Measurements from ENCODE around the gene IGFBP5.

The IGFBP5 gene

GRCh38 chr2:216692636-216693413 is 2.5 kb downstream of the IGFBP5 start:
- DNase-seq = peak; percentile 73
- TF ChIP-seq, protein P1, sequence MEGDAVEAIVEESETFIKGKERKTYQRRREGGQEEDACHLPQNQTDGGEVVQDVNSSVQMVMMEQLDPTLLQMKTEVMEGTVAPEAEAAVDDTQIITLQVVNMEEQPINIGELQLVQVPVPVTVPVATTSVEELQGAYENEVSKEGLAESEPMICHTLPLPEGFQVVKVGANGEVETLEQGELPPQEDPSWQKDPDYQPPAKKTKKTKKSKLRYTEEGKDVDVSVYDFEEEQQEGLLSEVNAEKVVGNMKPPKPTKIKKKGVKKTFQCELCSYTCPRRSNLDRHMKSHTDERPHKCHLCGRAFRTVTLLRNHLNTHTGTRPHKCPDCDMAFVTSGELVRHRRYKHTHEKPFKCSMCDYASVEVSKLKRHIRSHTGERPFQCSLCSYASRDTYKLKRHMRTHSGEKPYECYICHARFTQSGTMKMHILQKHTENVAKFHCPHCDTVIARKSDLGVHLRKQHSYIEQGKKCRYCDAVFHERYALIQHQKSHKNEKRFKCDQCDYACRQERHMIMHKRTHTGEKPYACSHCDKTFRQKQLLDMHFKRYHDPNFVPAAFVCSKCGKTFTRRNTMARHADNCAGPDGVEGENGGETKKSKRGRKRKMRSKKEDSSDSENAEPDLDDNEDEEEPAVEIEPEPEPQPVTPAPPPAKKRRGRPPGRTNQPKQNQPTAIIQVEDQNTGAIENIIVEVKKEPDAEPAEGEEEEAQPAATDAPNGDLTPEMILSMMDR (IDR thresholded peaks at IDR 0.05; ENCODE audit: low read depth, low read length, missing control alignments) = no peak
- in situ Hi-C loops (cut with HindIII; ENCODE audit: low pct_ligation_motif_present, low sequenced_read_pairs) = loop anchor here (25.0 kb wide), 1 partner anchor 819 kb away; no protein-coding TSS in a partner anchor
- Histone ChIP-seq H3K27me3 (replicated peaks) (no peaks in the 10 kb centered on the region), H3K27ac (no peak overlapping the region), H3K4me3 (ENCODE audit: low read depth, low read length) (peak overlapping the region; percentile 50), H3K36me3 (replicated peaks) (no peaks in the 10 kb centered on the region)

- in situ Hi-C loops (cut with HindIII; ENCODE audit: low pct_ligation_motif_present, low sequenced_read_pairs) = loop anchor here (25.0 kb wide), 1 partner anchor 821 kb away; no protein-coding TSS in a partner anchor
- Histone ChIP-seq H3K4me3 (ENCODE audit: low read depth, low read length) (peak overlapping the region; percentile 41), H3K27me3 (replicated peaks) (no peaks in the 10 kb centered on the region), H3K36me3 (replicated peaks) (no peaks in the 10 kb centered on the region), H3K27ac (no peak overlapping the region)
- TF ChIP-seq, protein P1 (IDR thresholded peaks at IDR 0.05; ENCODE audit: low read depth, low read length, missing control alignments) = no peak
- peak; percentile 79 for DNase-seq
Measured at GRCh38 chr2:216690853-216691741, 4.3 kb downstream of the IGFBP5 start.

DNA sequence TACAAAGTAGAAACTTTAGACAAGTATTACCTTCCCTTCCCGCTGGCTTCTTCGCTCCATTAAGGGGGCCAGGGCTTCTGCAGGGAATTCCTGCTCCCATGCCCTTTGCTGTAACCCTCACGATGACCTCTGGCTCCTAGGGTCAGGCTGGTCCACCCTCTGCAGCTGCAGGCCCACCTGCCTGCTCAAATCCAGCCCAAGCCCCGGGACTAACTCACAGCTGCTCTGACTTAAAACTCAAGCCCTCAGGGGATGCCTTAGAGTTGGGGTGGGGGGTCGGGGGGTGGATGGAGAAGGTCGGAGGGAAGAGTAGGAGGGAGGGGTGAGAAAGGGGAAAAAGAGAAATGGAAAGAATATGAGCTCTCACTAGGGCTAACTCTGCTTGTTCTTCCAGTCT is 4.9 kb downstream of the IGFBP5 start:
- no peak for DNase-seq
- TF ChIP-seq, protein P1 (IDR thresholded peaks at IDR 0.05; ENCODE audit: low read depth, low read length, missing control alignments) = no peak
- no peak overlapping the region for H3K4me3 ChIP-seq (ENCODE audit: low read depth, low read length)
- H3K27ac ChIP-seq = no peak overlapping the region
- in situ Hi-C loops (cut with HindIII; ENCODE audit: low pct_ligation_motif_present, low sequenced_read_pairs) = loop anchor here (25.0 kb wide), 1 partner anchor 822 kb away; no protein-coding TSS in a partner anchor
- no peaks in the 10 kb centered on the region for H3K36me3 ChIP-seq (replicated peaks)
- no peaks in the 10 kb centered on the region for H3K27me3 ChIP-seq (replicated peaks)

- DNase-seq = no peak
- H3K27me3 ChIP-seq (replicated peaks) = no peaks in the 10 kb centered on the region
- no peaks in the 10 kb centered on the region for H3K36me3 ChIP-seq (replicated peaks)
- H3K4me3 ChIP-seq (ENCODE audit: low read depth, low read length) = no peak overlapping the region
- in situ Hi-C loops (cut with HindIII; ENCODE audit: low pct_ligation_motif_present, low sequenced_read_pairs) = loop anchor here (25.0 kb wide), 1 partner anchor 823 kb away; no protein-coding TSS in a partner anchor
- TF ChIP-seq, protein P1 (IDR thresholded peaks at IDR 0.05; ENCODE audit: low read depth, low read length, missing control alignments) = no peak
- no peak overlapping the region for H3K27ac ChIP-seq
Measured at GRCh38 chr2:216689397-216689796, 6.0 kb downstream of the IGFBP5 start.

DNA sequence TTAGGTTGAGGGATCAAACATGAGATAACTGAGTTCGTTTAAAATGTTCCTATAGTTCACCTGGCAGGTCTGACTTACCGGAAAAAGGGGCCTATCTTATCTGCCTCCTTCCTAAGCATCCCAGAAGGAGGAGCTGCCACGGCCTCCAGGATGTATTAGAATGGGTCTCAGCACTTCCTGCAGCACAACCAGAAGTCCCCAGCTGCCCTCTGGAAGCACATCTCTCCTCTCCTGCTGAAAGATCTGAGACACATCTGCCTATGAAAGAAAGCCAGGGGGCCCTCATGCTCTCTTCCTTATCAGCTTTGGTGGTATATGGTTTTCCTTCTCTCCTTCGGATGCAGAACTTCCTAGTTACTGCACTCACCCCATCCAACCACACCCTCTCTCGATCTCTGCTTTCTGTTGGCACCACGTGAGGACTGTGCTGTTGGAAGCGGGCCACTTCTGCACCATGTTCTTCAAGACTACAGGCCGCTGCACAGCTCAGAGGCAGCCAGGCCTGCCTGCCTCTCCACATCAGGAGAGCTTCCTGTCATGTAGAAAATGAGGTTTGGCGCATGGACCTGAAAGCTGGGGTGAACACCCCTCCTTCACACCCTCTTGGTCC is 6.5 kb downstream of the IGFBP5 start:
- Histone ChIP-seq H3K27me3 (replicated peaks) (no peaks in the 10 kb centered on the region), H3K4me3 (ENCODE audit: low read depth, low read length) (no peak overlapping the region), H3K36me3 (replicated peaks) (no peaks in the 10 kb centered on the region), H3K27ac (no peak overlapping the region)
- DNase-seq = no peak
- in situ Hi-C loops (cut with HindIII; ENCODE audit: low pct_ligation_motif_present, low sequenced_read_pairs) = loop anchor here (25.0 kb wide), 1 partner anchor 823 kb away; no protein-coding TSS in a partner anchor
- TF ChIP-seq, protein P1 (IDR thresholded peaks at IDR 0.05; ENCODE audit: low read depth, low read length, missing control alignments) = no peak

Measured in brain microvascular endothelial cell (primary cell).